Right forelimb (tissue), 1 donor: Measurements from ENCODE around the gene SEMA4D.
"Not testable (repeated sequence)": the region's sequence is repeated elsewhere in the genome, so short reads cannot be mapped to it uniquely, and the experiment has no call there.

Experiments used
- DNase-seq: peaks from one replicate; pipeline ENCODE4 v3.0.0-alpha.2; 2018

Gene SEMA4D

DNA sequence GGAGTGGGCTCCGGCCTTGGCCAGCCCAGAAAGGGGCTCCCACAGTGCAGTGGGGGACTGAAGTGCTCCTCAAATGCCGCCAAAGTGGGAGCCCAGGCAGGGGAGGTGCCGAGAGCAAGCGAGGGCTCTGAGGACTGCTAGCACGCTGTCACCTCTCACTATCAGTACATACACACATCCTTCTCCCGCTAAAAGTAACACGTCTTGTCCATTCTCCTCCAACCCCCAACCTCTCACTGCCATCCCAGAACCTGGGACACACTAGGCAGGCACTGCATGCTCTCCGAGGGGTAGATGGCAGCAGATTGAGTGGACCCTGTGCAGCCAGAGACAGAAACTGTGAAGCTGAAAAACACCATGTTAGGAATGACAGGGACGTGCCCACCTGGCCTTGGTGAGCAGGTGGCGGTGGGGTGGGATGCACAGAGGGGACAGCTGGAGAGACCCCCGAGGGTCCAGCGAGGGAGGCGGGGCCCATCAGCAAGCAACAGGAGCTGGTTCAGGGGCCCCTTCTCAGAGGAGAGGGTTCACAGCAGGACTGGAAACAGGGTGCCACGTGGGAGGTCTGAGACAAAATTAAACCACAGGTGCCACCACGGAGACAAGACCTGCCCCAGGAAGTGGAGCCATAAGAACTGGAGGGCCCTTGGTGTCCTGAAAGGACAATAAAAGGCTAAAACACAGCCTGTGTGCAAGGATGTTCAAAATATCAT is 16.9 kb downstream of the SEMA4D start:
- DNase-seq: peak; percentile 33

DNA sequence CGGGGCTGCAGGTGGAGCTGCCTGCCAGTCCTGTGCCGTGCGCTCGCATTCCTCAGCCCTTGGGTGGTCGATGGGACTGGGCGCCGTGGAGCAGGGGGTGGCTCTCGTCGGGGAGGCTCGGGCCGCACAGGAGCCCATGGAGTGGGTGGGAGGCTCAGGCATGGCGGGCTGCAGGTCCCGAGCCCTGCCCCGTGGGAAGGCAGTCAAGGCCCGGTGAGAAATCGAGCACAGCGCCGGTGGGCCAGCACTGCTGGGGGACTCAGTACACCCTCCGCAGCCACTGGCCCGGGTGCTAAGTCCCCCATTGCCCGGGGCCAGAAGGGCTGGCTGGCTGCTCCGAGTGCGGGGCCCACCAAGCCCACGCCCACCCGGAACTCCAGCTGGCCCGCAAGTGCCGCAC is 17.5 kb downstream of the SEMA4D start:
- not testable (repeated sequence) for DNase-seq

DNA sequence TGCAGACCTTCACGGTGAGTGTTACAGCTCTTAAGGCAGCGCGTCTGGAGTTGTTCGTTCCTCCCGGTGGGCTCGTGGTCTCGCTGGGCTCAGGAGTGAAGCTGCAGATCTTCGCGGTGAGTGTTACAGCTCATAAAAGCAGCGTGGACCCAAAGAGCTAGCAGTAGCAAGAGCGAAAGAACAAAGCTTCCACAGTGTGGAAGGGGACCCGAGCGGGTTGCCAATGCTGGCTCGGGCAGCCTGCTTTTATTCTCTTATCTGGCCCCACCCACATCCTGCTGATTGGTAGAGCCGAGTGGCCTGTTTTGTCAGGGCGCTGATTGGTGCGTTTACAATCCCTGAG is 18.3 kb downstream of the SEMA4D start:
- not testable (repeated sequence) for DNase-seq

DNA sequence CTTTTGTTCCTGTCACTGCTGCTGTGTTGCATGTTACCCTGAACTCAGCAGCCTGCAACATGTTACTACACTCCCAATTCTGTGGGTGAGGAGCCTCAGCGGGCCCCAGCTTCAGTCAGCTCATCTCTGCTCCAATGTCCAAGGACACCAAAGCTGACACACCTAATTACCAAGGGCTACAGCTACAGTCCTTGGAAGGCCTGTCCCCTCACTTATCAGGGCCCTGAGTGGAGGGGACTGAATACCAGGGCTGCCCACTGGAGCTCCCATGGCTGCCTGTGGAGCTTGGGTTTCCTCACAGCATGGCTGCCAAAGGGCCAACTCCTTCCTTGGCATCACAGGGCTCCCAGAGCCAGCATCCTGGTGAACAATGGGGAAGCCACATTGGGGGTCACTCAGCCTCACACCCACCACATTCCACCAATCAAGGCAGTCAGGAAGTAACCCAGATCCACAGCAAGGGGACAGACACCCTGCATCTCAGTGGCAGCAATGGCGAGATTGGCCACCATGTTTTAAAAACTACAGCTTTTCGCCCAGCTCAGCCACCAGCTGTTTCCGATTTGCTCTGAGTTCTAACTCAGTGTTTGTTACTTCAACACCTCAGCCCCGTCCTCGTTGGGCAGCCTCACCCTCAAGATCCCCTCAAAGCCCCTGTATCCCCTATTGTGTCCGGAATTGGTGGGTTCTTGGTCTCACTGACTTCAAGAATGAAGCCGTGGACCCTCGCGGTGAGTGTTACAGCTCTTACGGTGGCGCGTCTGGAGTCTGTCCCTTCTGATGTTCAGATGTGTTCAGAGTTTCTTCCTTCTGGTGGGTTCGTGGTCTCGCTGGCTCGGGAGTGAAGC is 18.9 kb downstream of the SEMA4D start:
- no peak for DNase-seq

DNA sequence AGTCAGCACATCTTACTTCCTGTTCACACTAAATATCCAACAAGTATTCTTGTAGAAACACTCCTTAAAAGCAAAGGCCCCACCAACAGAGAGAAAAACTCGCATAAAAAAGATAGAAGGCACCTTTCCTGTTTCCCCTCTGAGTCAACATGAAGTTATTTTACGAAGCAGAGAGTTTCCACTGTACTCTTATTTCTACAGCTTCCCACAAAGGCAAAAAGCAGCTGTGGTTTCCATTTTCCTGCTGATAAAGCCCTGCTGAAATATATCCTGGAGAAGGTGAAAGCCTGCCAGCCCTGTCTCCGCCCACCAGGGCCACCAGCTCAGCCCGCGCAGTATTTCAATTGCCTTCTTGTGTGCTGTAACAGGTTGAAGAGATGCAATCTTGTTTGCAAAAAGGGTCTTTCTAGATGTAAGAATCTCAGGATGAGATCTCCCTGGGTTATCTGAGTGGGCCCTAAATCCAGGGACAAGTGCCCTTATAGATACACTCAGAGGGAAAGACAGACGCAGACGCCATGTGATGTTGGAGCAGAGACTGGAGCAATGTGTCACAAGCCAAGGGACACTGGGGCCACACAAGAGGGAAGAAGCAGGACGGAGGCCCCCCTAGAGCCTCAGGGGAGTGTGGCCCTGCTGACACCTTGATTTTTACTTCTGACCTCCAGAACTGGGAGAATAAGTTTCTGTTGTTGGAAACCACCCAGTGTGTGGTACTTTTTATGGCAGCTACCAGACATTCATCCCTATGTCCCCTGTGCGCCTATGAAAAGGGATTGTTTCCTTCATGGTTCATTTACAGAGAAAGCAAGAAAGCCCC is 19.9 kb downstream of the SEMA4D start:
- no peak for DNase-seq

DNA sequence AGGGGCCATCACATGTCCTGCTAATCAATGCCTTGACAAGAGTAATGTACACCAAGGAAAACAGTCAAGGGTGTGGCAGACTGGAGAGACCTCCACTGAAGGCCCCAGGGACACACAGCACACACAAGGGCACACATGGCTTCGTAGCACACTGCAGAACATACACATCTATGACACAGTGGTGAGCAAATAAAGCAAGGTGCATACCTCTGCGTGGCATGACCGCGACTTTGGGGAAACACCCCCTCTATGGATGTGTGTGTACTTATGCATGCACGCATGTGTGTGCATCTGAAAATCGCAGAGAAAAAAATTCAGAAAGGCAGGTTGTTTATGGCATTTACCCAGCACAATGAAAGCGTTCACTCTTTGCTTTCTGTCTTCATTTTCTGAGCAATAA is 20.5 kb downstream of the SEMA4D start:
- no peak for DNase-seq

DNA sequence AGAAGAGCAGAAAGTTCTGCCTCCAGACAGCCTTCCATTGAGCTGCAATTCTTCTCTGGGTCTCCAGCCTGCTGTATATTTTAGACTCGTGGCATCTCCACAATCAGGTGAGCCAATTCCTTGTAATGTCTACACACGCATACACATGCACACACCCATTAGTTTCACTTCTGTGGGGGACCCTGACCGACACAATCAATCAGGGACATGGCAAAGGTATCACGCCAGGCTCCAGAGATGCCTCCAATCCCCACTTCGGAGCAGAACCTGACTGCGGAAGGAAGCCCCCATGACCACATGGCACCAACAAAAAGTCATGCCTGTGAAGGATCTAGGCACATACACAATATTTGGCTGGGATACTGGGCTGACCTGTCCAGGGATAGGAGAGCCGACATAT is 21.4 kb downstream of the SEMA4D start:
- no peak for DNase-seq

DNA sequence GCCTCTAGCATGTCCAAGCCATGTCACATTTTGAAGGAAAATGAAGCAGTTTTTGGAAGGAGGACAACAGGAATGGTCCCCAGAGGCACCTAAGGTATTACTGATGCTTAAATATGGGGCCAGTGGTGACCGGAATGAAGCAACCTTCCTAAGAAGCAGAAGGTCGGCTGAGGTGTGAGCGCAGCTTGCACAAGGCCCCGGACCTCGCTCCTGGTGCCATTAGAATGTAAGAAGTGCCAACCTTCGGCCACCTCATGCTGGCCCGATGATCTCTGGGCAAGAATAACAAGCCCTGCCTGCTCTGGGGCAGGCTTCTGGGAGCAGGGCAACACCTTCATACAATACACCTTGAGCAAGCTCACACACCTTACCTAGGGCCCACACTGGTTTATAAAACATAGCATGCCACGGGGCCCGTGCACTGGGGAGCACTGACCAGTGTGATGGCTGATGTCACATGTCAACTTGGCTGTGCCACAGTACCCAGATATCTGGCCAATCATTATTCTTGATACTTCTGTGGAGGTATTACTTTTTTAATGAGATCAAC is 21.9 kb downstream of the SEMA4D start:
- DNase-seq: no peak

DNA sequence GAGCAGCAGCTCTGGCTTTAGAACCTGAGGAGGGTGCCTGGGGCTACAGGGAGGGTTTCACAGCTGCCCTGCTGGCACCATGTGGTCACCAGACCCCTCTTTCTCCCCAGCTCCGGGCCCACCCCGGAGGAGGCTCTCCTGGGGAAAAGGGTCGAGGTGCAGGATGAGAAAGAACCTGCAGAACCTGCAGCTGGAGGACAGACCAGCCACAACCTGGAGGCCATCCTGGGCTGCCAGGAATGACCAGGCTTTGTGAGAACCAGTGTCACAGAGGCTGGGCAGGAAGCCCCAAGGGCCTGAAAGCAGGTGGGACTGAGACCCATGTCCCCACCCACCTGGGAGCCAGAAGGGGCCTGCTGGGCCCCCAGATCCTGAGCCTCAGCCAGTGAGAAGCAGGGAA is 23.0 kb downstream of the SEMA4D start:
- no peak for DNase-seq

DNA sequence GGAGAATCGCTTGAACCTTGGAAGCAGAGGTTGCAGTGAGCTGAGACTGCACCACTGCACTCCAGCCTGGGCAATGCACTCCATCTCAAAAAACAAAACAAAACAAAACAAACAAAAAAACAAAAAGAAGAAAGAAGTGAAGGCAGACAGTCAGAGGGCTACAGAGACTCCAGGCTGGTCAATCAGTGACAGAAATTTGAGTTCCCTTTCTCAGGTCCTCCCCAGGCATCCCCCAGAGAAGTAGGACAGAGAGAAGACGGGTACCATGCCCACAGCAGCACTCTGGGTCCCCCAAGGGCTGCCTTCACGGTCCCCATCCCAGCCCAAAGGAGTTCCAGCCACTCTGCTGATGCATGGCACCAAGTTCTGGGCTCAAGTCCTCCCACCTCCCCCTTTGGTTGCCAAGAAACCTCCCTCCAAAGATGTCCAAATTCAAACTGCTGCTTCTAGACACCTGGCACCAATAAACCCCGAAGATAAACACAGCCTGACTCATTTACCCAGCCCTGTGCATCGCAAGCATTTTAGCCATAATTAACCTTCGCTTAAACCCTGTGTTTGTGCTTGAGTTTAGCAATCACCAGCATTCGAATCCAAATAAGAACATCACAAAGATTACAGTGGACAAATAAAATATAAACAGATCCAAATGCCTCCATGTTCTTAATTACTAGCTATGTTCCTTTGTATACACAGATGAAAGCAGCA is 24.0 kb downstream of the SEMA4D start:
- no peak for DNase-seq

DNA sequence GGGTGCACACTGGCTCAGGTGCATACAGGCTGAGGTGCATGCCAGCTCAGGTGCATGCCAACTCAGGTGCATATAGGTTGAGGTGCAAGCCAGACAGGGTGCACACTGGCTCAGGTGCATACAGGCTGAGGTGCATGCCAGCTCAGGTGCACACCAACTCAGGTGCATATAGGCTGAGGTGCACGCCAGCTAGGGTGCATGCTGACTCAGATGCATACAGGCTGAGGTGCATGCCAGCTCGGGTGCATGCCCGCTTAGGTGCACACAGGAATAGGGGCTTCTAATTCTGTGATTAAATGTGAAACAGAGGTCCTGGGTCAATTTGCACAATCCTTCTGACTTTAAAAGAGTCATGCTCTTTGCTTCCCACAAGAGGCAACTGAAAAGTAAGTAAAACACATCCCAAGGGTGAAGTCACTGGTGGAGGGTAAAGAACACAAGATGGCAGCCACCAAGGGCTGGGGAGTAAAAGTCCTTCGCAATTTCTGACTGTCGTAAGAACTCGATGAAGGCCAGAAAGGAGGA is 26.1 kb downstream of the SEMA4D start:
- DNase-seq: not testable (repeated sequence)

DNA sequence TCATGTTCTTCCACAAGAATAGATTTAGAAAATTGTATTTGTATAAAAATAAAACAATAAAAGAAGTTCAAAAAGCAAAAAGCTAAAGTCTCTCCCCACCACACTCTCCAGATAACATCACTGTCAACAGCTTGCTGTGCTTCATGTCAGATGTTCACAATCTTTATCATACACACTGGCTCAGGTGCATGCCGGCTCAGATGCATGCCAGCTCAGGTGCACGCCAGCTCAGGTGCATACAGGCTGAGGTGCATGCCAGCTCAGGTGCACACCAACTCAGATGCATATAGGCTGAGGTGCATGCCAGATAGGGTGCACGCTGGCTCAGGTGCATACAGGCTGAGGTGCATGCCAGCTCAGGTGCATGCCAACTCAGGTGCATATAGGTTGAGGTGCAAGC is 26.5 kb downstream of the SEMA4D start:
- no peak for DNase-seq

DNA sequence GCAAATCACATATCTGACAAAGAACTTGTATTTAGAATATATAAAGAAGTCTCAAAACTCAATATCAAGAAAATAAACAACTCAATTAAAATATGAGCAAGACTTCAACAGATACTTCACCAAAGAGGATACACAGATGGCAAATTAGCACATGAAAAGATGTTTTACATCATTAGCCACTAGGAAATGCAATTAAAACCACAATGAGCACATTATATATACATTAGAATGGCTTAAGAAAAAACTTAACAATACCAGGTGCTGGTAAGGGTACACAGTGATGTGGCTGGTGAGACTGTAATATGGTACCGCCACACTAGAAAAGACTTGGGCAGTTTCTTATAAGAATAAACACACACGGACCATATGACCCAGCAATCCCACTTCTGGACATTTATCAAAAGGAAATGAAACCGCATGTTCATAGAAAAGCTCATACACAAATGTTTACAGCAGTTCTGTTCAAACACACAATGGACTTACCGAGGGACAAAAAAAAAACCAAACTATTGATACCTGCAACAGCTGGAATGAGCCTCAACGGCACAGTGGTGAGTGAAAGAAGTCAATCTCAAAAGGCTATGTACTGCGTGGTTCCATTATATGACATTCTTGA is 27.6 kb downstream of the SEMA4D start:
- DNase-seq: no peak

DNA sequence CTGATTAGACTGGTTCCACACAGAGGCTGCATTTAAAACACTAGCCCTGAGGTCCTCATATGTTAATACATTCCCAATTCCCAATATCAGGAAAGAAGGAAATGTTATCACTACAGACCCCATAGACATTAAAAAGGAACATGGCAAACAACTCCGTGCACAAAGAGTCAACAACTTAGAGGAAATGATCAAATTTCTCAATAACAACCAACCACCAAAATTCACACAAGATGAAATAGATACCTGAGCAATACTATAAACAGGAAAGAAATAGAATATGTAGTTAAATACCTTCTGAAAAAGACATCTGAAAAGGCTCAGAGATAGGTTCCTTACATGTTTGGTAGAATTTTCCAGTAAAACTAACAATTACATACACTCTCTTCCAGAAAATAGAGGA is 28.9 kb downstream of the SEMA4D start:
- DNase-seq: no peak

DNA sequence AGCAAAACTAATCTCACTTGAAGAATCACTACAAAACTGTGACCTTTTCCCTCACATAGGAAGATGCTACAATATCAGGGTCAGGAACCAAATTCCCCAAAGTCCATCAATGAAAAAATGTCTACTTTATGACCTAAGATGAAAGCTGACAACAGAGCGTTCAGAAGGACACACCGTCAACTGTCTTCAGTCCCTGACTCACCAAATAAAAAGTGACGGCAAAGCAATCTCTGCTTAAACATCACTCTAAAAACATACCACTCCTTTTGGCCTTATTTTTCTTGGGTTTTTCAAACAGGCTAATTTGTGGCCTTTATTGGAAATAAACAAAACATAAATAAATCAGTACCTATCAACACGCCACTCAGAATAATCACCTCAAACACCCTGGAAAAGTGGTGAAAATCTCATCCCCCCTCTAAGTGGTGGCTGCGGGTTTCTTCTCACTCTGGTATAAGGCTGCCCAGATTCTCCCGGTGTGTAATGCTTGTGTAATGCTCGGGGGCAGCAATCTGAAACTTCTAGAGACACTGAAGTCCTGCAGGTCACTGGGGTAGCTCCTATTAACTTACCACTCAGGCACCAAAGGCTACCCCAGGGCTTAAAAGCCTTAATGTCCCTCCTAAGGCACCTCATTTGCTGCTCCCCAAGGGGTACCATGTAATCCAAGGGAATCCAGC is 29.5 kb downstream of the SEMA4D start:
- DNase-seq: no peak

DNA sequence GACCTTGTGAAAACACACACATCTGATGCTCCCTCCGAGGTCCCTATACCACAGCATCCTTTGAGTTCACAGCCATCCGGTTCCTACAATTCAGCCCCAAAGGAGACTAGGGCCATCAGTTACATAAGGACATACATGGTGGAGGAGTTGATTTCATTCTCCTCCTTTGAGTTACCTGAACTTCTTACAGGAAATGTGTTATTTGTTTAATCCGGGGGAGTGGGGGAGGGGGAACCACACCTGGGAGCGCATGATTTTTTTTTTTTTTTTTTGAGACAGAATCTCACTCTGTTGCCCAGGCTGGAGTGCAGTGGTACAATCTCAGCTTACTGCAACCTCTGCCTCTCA is 30.7 kb downstream of the SEMA4D start:
- no peak for DNase-seq

DNA sequence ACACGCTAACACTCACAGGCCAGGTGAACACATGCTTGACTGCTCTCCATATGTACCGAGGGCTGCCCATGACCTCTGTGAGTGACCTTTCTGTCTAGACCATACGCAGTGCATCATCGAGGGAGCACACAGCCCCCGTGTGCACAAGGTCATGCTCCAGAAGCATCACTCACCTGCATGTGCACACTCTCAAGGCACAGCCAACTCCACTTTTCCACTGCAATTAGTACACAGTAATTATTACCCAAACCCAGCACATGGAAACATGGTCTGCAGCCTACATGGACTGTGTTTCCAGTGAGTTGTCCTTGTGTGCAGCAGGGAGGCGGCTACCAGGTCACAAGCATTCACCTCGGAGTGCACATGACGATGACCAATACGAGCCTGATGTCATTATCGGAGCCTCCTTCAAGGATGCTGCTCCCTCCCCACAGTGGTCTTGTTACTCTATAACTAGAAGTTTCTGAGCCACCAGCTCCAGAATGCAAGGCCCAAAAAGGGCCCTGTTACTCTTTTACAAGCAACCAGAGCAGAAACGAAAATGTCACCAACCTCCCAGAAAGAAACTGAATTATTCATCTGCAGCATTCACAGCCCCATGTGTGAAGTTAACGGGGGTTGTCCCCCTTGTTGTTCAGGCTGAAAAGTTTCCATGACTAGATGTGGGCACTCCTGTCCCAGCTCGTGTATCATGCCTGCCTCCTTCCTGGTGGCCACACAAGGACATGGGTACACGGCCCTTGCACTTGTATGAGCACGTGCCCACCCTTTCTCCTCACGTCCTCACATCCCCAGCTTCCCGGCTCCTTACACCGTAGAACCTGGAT is 31.2 kb downstream of the SEMA4D start:
- no peak for DNase-seq

DNA sequence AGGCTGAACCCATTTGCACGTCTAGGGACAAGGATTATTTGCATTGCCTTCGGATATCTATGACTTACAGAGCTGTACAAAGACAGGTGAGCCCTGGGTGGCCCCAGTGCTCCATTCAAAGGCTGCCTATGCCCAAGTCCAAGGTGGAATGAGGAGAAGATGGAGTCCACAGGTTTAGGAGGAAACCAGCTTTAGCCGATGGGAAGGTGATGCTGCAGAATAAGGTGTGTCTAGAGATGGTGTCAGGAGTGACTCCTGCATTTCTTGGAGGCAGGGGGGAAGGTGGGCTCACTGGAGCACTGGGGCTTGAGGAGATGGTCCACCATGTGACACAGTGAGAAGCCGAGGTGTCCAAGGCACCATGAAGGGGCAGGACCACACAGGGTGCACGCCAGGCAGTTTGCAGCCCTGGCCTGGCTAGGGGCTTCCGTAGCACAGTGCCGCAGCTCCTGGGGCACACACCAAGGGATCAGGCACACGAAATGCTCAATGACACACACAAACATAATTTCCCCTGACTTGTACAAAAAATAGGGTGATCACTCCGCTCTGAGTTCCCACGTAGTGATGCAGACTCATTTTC is 32.1 kb downstream of the SEMA4D start:
- no peak for DNase-seq

DNA sequence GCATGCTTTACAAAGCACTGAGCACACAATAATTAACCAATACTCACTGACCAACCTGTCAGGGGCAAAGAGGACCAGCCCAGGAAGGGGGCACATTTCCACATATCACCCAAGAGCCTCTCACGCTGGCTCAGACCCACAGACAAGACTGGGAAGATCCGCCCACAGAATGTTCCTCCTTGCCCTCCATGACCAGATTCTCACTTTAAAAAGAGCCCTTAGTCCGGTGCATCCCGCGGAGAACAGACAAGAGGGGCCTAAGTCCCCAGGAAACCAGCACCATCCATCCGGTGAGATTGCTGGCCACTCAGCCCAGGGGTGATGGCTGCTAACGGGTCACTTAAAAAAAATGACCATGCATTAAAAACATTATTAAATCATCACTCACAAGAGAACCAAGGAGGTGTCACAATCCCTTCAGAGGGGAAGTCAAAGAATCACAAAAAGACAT is 32.9 kb downstream of the SEMA4D start:
- DNase-seq: no peak

DNA sequence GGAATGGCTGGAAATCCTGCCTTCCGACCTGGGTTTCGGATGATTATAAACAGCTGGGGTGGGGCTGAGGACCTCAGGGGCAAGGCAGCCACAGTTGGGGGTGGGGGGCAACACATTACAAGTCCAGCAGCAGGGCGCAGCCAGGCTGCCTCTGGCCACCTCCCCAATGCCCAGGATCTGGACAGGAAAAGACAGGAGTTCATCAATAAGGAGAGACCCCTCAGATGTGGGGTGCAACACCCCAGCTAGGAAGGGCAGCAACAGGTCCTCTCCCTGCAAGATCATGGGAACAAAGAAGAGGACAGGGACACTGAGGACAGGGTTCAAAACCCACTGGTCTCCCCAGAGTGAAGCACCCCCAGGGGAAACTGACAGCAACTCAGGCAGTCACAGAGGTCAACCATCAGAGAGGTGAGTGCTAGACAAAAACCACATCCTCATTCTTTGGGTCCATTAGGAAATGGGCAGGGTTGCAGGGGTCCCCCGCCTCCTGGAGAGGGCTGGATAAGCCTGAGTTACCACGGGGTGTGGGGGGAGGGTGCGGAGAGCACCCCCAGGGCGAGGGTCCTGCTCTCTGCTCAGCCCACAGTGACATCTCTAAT is 33.5 kb downstream of the SEMA4D start:
- DNase-seq: no peak
